NT2/D1 (cell line): ENCODE measurements around the gene CNNM3.
A peak's percentile ranks its signal among the peaks of the same experiment; 100 is the strongest.

Experiments
- DNase-seq: peaks from one replicate; pipeline ENCODE4 v3.0.0-alpha.2; 2011; ENCODE audit warnings: low read depth, low spot score
- H3K27me3 ChIP-seq: 2 replicates; pipeline ENCODE4 v1.6.0; 2011; ENCODE audit warnings: mild to moderate bottlenecking; ENCODE audit not compliant: insufficient read length, insufficient read depth
- H3K36me3 ChIP-seq: 2 replicates; pipeline ENCODE4 v1.6.1; 2011; ENCODE audit warnings: mild to moderate bottlenecking, low read length, mixed read lengths; ENCODE audit not compliant: insufficient read depth, insufficient read length
- H3K4me1 ChIP-seq: 2 replicates; pipeline ENCODE4 v1.5.1; 2011; ENCODE audit not compliant: insufficient read depth, insufficient read length
- H3K4me3 ChIP-seq: 2 replicates; pipeline ENCODE4 v1.5.1; 2011; ENCODE audit warnings: low read depth; ENCODE audit not compliant: insufficient read length
- H3K9ac ChIP-seq: 2 replicates; pipeline ENCODE4 v1.6.0; 2011; ENCODE audit warnings: low read depth; ENCODE audit not compliant: insufficient read length
- H3K9me3 ChIP-seq: 2 replicates; pipeline ENCODE4 v1.5.1; 2011; ENCODE audit warnings: mild to moderate bottlenecking, low read length; ENCODE audit not compliant: insufficient read depth
- SUZ12 ChIP-seq: IDR thresholded peaks from 2 replicates; pipeline ENCODE4 v1.6.1; 2011; ENCODE audit not compliant: insufficient read length, insufficient read depth; ENCODE audit errors: extremely low read depth
- YY1 ChIP-seq: IDR thresholded peaks from 2 replicates; pipeline ENCODE4 v1.6.1; 2011; ENCODE audit not compliant: insufficient read length, insufficient read depth
- ZNF274 ChIP-seq: IDR thresholded peaks from 2 replicates; pipeline ENCODE4 v1.6.1; 2011; ENCODE audit warnings: mild to moderate bottlenecking, low read depth, low read length

The CNNM3 gene

DNA sequence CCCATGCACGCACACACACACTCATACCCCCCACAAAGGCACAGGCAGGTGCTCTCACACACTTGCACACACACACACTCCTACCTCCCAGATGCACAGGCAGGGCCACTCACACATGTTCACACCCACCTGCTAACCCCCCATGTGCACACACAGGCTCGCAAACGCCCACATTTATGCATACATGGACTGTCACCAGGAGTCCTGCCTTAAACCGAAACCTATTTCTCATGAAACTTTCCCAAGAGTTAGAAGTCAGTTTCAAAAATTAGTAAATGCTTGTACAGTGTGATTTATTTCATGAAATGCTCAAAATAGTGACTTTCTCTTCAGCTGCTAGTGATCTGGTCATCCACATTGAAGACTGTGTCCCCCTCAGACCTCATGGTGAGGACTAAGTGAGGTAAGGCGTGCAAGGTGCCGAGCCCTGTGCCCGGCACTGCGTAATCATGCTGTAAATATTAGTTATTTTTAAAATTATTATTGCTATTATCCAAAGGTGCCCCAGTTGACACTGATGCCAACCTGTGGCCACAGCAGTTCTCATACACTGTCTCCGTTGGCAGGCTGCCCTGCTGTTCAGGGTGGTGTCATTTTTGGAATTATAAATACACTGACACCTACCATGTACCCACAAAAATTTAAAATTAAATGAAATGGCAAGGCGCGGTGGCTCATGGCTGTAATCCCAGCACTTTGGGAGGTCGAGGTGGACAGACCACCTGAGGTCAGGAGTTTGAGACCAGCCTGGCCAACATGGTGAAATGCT is 43.0 kb upstream of the CNNM3 start:
- Histone ChIP-seq H3K4me1 (peaks cover 13% of the 10 kb centered on the region), H3K4me3 (no peak overlapping the region)
- no peak for DNase-seq

DNA sequence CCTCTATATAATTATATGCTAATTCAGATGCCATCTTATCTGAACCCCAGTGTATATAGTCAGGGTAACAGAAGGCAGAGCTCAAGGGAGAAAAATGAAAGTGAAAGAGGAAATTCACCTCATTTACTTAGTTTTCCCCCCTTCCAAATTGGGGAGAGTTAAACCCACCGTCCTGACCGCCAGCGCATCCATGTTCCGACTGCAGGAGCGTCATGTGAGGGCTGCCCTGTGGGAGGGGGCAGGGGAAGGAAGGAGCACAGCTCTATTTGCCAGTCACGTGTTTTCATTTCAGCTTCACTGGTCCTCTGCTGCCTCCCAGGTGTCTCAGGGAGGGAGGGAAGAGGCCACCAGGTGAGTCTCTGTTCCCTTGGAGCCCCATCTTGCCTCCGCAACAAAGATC is 42.1 kb upstream of the CNNM3 start:
- H3K36me3 ChIP-seq = peaks cover 11% of the 10 kb centered on the region
- H3K9me3 ChIP-seq = no peaks in the 10 kb centered on the region
- no peak overlapping the region for H3K9ac ChIP-seq
- TF ChIP-seq ZNF274 (no peak), SUZ12 (no peak)
- no peaks in the 10 kb centered on the region for H3K27me3 ChIP-seq
- no peak overlapping the region for H3K4me3 ChIP-seq
- H3K4me1 ChIP-seq = peaks cover 11% of the 10 kb centered on the region
- DNase-seq = no peak

More for the DNA sequence above, 43.0 kb upstream of the CNNM3 start:
- H3K9me3 ChIP-seq = no peaks in the 10 kb centered on the region
- TF ChIP-seq ZNF274 (no peak), YY1 (no peak), SUZ12 (no peak)
- no peaks in the 10 kb centered on the region for H3K27me3 ChIP-seq
- H3K9ac ChIP-seq = no peak overlapping the region
- peaks cover 11% of the 10 kb centered on the region for H3K36me3 ChIP-seq

DNA sequence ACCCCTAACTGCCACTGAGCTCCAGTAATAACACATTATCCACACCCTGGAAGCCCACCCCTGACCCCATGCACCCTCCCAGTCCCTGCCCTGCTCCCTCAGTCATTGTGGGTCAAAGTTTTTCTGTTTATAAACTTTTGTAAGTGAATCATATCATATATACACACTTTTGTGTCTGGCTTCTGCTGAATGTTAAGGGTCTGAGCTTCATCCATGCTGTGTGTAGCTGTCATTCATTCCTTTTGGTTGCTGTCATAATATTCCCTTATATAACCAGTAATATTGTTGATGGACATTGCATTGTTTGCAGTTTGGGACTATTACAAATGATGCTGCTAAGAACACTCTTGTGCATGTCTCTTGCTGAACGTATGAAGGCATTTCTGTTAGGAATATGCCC is 40.9 kb upstream of the CNNM3 start:
- H3K9ac ChIP-seq = no peak overlapping the region
- DNase-seq = no peak
- no peak overlapping the region for H3K4me3 ChIP-seq
- H3K27me3 ChIP-seq = no peaks in the 10 kb centered on the region
- H3K4me1 ChIP-seq = peaks cover 4% of the 10 kb centered on the region
- TF ChIP-seq YY1 (no peak), SUZ12 (no peak), ZNF274 (no peak)
- peaks cover 11% of the 10 kb centered on the region for H3K36me3 ChIP-seq
- no peaks in the 10 kb centered on the region for H3K9me3 ChIP-seq

DNA sequence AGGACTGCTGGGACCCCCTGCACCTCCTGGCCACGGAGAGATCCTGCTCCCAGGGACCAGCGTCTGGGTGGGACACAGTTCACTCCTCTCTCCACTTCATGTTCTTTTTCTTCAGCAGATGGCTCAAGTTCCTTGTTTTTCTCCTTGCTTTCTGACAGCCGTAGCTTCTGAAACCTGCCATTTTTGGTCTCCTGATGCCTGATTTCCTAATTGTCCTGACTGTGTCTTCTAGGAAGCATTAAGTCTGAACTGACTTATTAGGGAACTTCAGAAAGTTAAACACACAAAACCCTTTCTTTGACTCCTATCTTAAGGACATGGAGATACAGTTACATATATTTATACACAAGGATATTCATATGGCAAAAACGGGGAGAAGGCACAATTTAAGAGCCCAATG is 32.7 kb upstream of the CNNM3 start:
- Histone ChIP-seq H3K27me3 (no peaks in the 10 kb centered on the region), H3K36me3 (no peaks in the 10 kb centered on the region), H3K4me3 (no peak overlapping the region), H3K9me3 (no peaks in the 10 kb centered on the region), H3K9ac (no peak overlapping the region), H3K4me1 (no peaks in the 10 kb centered on the region)
- TF ChIP-seq SUZ12 (no peak), YY1 (no peak), ZNF274 (no peak)
- DNase-seq = no peak

DNA sequence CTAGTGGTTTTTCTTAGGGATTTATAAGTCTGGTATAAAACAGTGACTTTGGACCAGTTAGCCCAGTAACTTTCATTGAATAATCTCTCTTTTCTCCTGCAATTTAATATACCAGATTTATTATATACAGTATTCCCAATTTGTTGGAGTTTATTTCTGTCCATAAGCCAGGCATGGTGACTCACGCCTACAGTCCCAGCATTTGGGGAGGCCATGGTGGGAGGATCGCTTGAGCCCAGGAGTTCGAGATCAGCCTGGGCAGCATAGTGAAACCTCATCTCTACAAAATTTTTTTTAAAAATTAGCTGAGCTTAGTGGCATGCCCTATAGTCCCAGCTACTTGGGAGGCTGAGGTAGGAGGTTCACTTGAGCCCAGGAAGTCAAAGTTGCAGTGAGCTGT is 28.7 kb upstream of the CNNM3 start:
- Histone ChIP-seq H3K9ac (no peak overlapping the region), H3K9me3 (no peaks in the 10 kb centered on the region), H3K27me3 (no peaks in the 10 kb centered on the region), H3K4me1 (peaks cover 2% of the 10 kb centered on the region), H3K4me3 (no peak overlapping the region), H3K36me3 (no peaks in the 10 kb centered on the region)
- no peak for TF ChIP-seq SUZ12
- TF ChIP-seq YY1 = no peak
- TF ChIP-seq ZNF274 = no peak
- DNase-seq = no peak

DNA sequence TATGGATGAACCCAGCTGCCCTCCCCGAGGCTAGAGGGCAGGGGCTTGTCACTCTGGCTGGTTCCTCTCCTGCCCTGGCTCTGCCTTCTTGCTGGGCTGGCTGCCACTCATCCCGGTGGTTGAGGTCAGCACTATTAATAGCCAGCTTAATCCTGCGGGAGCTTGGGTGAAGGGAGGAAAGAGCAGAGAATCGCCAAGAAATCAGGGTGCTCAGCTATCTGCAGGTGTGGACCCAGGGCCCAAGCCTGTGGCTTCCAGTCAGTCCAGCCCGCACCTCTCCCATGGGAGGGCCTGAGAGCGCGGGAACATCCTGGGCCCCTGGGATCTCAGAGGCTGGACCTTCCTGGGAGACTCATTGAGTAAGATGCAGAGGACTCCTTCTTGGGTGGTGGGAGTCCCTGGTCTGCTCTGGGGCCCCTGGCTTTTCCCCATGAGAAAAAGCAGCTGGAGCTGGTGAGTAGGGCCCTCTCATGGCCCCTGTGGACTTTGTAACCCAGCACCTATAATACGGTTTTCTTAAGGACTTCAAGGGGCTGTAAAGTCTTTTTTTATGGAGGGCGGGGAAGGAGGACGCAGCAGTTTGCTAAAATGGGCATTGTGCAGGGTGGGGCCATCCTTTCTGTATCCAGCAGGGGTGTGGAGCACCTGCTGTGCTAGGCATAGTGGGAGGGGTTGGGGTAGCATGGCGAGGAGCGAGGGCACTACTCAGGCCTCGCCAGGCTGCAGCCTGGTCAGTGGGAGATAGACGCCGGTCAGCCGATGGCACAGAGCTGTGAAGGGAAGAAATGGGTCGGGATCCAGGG is 27.4 kb upstream of the CNNM3 start:
- H3K27me3 ChIP-seq = no peaks in the 10 kb centered on the region
- no peaks in the 10 kb centered on the region for H3K36me3 ChIP-seq
- no peak overlapping the region for H3K4me3 ChIP-seq
- TF ChIP-seq YY1 = no peak
- no peak for TF ChIP-seq SUZ12
- TF ChIP-seq ZNF274 = no peak
- no peaks in the 10 kb centered on the region for H3K9me3 ChIP-seq
- no peak for DNase-seq
- H3K9ac ChIP-seq = peak overlapping the region; percentile 42
- H3K4me1 ChIP-seq = peaks cover 6% of the 10 kb centered on the region

DNA sequence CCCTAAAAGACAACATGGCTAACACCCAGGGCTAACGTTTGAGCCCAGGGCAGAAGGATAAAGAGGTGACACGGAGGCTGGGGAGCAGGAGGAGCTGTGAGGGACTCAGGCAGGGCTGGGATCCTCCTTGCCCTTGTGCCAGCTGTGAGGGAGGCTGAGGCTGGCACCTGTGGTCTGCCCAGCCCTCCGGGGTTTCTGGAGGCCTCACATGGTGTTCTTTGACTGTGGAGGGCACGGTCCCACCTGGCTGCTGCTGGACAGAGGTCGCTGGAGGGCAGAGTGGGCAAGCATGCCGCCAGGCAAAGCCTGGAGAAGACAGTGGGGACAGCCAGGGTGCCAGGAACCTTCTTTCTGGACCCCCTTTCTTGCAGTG is 26.8 kb upstream of the CNNM3 start:
- Histone ChIP-seq H3K4me3 (no peak overlapping the region), H3K36me3 (no peaks in the 10 kb centered on the region), H3K9ac (no peak overlapping the region), H3K9me3 (no peaks in the 10 kb centered on the region), H3K4me1 (peaks cover 6% of the 10 kb centered on the region), H3K27me3 (no peaks in the 10 kb centered on the region)
- no peak for TF ChIP-seq ZNF274
- TF ChIP-seq YY1 = no peak
- TF ChIP-seq SUZ12 = no peak
- DNase-seq = no peak
